GM18505 (cell line): Measurements from ENCODE around the gene USF2.

ENCODE experiments used
- ATAC-seq: cut with Tn5 transposase; IDR thresholded peaks from one replicate; pipeline ENCODE4 v1.9.1; 2021; ENCODE audit not compliant: unreplicated experiment
- POLR2A ChIP-seq: IDR thresholded peaks from 4 replicates; pipeline ENCODE4 v1.6.1; 2011; ENCODE audit warnings: borderline replicate concordance; ENCODE audit not compliant: insufficient read depth, insufficient read length; ENCODE audit errors: extremely low read depth

USF2 gene

DNA sequence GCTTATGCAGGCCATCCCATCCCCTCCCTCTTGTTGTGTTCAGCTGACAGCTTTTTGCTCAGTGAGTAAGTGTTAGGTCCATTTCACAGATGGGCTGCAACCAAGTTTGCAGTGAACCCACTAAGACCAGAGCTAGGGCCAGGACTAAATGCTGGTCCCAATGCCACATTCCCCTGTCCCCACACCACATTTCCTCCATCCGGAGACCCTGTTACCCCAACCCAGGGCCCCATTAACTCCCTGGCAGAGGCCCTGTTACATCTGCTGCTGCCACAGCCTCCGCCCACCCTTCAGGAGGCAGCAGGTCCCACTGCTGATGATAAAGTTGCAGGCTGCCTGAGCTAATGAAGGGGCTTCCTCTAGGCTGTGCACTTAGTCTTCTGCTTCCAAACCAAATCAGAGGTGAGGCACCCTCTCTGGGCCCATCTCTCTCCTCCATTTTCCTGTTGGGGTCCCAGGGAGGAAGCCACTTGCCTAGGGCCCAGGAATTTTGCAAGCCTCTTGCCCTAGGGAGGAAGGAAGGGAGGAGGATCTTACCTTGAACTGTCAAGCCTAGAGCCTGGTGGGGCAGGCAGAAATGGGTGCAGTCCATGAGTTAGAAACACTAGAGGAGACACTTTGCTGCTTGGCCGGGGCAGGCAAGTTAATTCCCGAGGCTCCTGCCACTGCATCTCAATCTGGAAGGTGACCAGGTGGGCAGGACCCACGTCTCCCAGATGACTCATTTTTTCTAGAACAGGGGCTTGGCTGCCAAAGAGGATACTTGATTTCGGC lies 3.4 kb upstream of the USF2 start:
- ATAC-seq, result no peak
- TF ChIP-seq POLR2A, result peak; percentile 9

- no peak for TF ChIP-seq POLR2A
- ATAC-seq, result no peak
Observed at GRCh38 chr19:35265900-35266519, 2.8 kb upstream of the USF2 start.

DNA sequence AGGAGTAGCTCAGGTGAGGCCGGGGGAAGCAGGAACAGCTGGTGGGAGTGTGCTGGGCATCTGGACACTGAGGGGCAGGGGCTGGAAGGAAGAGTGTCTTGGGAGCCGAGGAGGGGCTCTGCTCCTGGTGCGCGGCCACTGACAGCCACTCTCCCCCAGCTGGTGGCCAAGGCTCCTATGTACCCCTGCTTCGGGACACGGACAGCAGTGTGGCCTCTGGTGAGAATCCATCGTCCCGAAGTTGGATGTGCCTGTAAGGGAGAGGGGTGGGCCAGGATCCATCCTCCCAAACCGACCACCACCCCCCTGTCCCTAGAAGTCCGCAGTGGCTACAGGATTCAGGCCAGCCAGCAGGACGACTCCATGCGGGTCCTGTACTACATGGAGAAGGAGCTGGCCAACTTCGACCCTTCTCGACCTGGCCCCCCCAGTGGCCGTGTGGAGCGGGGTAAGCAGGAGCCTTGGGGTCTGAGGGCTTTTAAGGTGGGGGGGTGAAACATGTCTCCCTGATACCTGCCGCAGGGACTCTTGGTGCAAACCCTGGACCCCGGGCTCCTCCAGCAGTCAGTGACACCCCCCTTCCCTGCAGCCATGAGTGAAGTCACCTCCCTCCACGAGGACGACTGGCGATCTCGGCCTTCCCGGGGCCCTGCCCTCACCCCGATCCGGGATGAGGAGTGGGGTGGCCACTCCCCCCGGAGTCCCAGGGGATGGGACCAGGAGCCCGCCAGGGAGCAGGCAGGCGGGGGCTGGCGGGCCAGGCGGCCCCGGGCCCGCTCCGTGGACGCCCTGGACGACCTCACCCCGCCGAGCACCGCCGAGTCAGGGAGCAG lies 2.0 kb upstream of the USF2 start:
- no peak for ATAC-seq
- no peak for TF ChIP-seq POLR2A

- no peak for ATAC-seq
- TF ChIP-seq POLR2A, result peak; percentile 1
Observed at GRCh38 chr19:35267353-35267817, 1.4 kb upstream of the USF2 start.

DNA sequence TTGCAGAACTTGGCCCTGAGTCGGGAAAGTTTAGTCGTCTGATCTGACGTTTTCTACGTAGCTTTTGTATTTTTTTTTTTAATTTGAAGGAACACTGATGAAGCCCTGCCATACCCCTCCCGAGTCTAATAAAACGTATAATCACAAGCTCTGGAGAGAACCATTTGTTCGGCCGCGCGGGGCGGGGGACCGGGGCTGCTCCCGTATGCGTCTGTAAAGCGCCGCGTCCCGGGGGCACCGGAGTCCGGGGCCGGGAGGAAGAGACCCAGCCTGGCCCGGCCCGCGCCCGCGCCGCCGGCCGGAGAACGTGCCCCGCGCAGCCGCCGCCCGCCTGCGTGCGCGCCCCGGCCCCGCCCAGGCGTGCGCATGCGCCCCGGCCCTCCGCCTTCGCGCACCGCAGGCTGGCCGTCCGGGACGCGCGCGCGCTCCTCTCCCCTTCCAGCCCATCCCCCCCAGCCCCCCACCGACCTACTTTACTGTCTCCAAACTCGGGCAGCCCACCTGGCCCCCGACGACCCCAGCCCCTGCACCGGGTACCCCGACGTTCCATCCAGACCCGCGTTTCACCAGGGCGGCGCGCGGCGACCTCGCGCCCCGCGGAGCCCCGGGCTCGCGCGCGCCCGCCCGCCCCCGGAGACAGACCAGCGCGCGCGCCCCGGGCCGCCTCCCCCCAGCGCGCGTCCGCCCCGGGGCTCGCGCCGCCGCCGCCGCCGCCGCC lies 785 bp upstream of the USF2 start:
- ATAC-seq, result peak; percentile 45
- TF ChIP-seq POLR2A, result peak; percentile 80

- TF ChIP-seq POLR2A, result peak; percentile 59
- peak; percentile 48 for ATAC-seq
Observed at GRCh38 chr19:35269438-35270117, 816 bp downstream of the USF2 start.

- no peak for TF ChIP-seq POLR2A
- ATAC-seq, result no peak
Observed at GRCh38 chr19:35270381-35270811, 1.6 kb downstream of the USF2 start.

- no peak for ATAC-seq
- no peak for TF ChIP-seq POLR2A
Observed at GRCh38 chr19:35271546-35271945, 2.8 kb downstream of the USF2 start.

DNA sequence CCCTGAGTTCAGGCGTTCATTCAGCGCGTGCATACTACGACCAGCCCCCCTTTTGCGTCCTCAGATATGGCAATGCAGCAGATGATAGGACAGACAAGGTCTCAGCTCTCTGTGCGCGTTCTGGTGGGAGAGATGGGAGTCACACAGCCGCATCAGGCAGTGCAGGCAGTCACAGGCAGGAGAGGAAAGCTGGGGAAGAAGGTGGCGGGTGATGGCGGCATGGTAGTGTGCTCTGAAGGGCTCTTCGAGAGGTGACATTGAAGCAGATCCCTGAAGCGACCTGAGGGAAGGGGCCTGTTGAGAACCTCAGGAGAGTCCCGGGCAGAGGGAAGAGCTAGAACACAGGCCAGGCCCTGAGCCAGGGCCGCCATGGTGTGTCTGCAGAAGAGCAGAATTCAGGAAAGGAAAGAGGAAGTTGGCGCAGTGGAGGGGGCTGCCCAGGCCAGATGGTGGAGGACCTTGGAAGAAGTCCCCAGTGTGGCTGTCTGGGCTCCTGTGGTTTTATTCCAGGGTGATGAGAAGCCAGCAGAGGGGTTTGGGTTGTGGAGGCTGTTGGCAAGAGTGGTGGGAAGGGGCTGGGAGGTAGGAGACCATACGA lies 3.5 kb downstream of the USF2 start:
- ATAC-seq, result no peak
- TF ChIP-seq POLR2A, result no peak

GRCh38 chr19:35272954-35273649 lies 4.3 kb downstream of the USF2 start:
- no peak for ATAC-seq
- no peak for TF ChIP-seq POLR2A

GRCh38 chr19:35273686-35274259 lies 5.0 kb downstream of the USF2 start:
- no peak for TF ChIP-seq POLR2A
- no peak for ATAC-seq
